Measurements from ENCODE around the gene ZC3H18.

DNA sequence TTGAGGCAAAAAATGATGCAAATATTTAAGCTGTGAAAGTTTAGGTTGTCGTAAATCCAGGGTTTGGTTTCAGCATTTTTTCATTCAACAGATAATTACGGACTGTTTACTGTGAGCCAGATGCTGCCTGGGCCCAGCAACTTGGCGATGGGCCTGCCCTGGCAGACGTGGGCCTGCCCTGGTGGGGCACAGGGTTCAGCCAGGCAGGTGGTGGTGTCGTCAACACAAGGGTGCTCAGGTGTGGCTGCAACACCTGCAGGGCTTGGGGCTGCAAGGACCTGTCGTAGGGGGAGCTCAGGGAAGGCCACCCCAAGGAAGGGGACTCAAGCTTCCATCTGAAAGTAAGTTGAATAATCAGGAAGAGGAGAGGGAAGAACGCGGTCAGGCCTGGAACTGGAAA is 15.1 kb downstream of the ZC3H18 start:
- TF ChIP-seq, protein P1, sequence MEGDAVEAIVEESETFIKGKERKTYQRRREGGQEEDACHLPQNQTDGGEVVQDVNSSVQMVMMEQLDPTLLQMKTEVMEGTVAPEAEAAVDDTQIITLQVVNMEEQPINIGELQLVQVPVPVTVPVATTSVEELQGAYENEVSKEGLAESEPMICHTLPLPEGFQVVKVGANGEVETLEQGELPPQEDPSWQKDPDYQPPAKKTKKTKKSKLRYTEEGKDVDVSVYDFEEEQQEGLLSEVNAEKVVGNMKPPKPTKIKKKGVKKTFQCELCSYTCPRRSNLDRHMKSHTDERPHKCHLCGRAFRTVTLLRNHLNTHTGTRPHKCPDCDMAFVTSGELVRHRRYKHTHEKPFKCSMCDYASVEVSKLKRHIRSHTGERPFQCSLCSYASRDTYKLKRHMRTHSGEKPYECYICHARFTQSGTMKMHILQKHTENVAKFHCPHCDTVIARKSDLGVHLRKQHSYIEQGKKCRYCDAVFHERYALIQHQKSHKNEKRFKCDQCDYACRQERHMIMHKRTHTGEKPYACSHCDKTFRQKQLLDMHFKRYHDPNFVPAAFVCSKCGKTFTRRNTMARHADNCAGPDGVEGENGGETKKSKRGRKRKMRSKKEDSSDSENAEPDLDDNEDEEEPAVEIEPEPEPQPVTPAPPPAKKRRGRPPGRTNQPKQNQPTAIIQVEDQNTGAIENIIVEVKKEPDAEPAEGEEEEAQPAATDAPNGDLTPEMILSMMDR (conservative IDR thresholded peaks at IDR 0.05; ENCODE audit: low read depth, low read length) = no peak
- TF ChIP-seq EZH2phosphoT487 (IDR thresholded peaks at IDR 0.05; ENCODE audit: borderline replicate concordance, low read length) = no peak
- no peak for TF ChIP-seq EZH2 (IDR thresholded peaks at IDR 0.05; ENCODE audit: low read length, unreplicated experiment)
